WTC11 (cell line): Measurements from ENCODE around the gene EPN3.

ENCODE experiments used
- CBFB ChIP-seq: sonication (generic); formaldehyde crosslinking; IDR thresholded peaks from 2 replicates; pipeline ENCODE4 v1.8.1; 2022; ENCODE audit warnings: mild to moderate bottlenecking, low read depth, missing genetic modification reagents
- CREB1 ChIP-seq: sonication (generic); formaldehyde crosslinking; IDR thresholded peaks from 2 replicates; pipeline ENCODE4 v1.8.0; 2023; ENCODE audit warnings: mild to moderate bottlenecking, missing genetic modification reagents
- E2F4 ChIP-seq: sonication (generic); formaldehyde crosslinking; IDR thresholded peaks from 2 replicates; pipeline ENCODE4 v1.8.1; 2022; ENCODE audit warnings: low read depth, mild to moderate bottlenecking, moderate library complexity, missing genetic modification reagents, borderline replicate concordance
- ETV6 ChIP-seq: sonication (generic); formaldehyde crosslinking; IDR thresholded peaks from 2 replicates; pipeline ENCODE4 v1.8.1; 2022; ENCODE audit warnings: mild to moderate bottlenecking, missing genetic modification reagents
- PREB ChIP-seq: sonication (generic); formaldehyde crosslinking; IDR thresholded peaks from 2 replicates; pipeline ENCODE4 v1.8.1; 2022; ENCODE audit warnings: mild to moderate bottlenecking, missing genetic modification reagents, moderate library complexity, borderline replicate concordance
- SMAD3 ChIP-seq: sonication (generic); formaldehyde crosslinking; IDR thresholded peaks from 2 replicates; pipeline ENCODE4 v1.8.0; 2022; ENCODE audit warnings: missing genetic modification reagents, mild to moderate bottlenecking, borderline replicate concordance
- SP1 ChIP-seq: sonication (generic); formaldehyde crosslinking; conservative IDR thresholded peaks from 2 replicates; pipeline ENCODE4 v1.8.1; 2022; ENCODE audit warnings: missing genetic modification reagents
- TEAD4 ChIP-seq: sonication (generic); formaldehyde crosslinking; IDR thresholded peaks from 2 replicates; pipeline ENCODE4 v1.8.0; 2022; ENCODE audit warnings: mild to moderate bottlenecking, missing genetic modification reagents
- ZNF232 ChIP-seq: sonication (generic); formaldehyde crosslinking; IDR thresholded peaks from 2 replicates; pipeline ENCODE4 v1.8.0; 2022; ENCODE audit warnings: mild to moderate bottlenecking, missing genetic modification reagents
- ZNF263 ChIP-seq: sonication (generic); formaldehyde crosslinking; IDR thresholded peaks from 2 replicates; pipeline ENCODE4 v1.8.1; 2022; ENCODE audit warnings: low read depth, mild to moderate bottlenecking, moderate library complexity, missing genetic modification reagents
- TF ChIP-seq, protein P1 (sequence below): sonication (generic); formaldehyde crosslinking; IDR thresholded peaks from 2 replicates; pipeline ENCODE4 v1.8.1; 2023; ENCODE audit warnings: mild to moderate bottlenecking, missing genetic modification reagents, moderate library complexity
- TF ChIP-seq, protein P2 (sequence below): fragments of 200-600 bp; IDR thresholded peaks from 2 replicates; pipeline ENCODE4 v1.8.0; 2022; ENCODE audit warnings: antibody characterized with exemption
- TF ChIP-seq, protein P3 (sequence below): sonication (generic); formaldehyde crosslinking; IDR thresholded peaks from 2 replicates; pipeline ENCODE4 v1.8.1; 2022; ENCODE audit warnings: mild to moderate bottlenecking, moderate library complexity, missing genetic modification reagents
- TF ChIP-seq, protein P4 (sequence below): sonication (generic); formaldehyde crosslinking; IDR thresholded peaks from 2 replicates; pipeline ENCODE4 v1.8.0; 2022; ENCODE audit warnings: mild to moderate bottlenecking, missing genetic modification reagents

GRCh38 chr17:50582741-50583140 lies 50.2 kb downstream of the EPN3 start:
- TF ChIP-seq, protein P1, sequence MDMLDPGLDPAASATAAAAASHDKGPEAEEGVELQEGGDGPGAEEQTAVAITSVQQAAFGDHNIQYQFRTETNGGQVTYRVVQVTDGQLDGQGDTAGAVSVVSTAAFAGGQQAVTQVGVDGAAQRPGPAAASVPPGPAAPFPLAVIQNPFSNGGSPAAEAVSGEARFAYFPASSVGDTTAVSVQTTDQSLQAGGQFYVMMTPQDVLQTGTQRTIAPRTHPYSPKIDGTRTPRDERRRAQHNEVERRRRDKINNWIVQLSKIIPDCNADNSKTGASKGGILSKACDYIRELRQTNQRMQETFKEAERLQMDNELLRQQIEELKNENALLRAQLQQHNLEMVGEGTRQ (CRISPR knock-in tag) = no peak
- TF ChIP-seq, protein P2, sequence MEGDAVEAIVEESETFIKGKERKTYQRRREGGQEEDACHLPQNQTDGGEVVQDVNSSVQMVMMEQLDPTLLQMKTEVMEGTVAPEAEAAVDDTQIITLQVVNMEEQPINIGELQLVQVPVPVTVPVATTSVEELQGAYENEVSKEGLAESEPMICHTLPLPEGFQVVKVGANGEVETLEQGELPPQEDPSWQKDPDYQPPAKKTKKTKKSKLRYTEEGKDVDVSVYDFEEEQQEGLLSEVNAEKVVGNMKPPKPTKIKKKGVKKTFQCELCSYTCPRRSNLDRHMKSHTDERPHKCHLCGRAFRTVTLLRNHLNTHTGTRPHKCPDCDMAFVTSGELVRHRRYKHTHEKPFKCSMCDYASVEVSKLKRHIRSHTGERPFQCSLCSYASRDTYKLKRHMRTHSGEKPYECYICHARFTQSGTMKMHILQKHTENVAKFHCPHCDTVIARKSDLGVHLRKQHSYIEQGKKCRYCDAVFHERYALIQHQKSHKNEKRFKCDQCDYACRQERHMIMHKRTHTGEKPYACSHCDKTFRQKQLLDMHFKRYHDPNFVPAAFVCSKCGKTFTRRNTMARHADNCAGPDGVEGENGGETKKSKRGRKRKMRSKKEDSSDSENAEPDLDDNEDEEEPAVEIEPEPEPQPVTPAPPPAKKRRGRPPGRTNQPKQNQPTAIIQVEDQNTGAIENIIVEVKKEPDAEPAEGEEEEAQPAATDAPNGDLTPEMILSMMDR = no peak
- TF ChIP-seq, protein P3, sequence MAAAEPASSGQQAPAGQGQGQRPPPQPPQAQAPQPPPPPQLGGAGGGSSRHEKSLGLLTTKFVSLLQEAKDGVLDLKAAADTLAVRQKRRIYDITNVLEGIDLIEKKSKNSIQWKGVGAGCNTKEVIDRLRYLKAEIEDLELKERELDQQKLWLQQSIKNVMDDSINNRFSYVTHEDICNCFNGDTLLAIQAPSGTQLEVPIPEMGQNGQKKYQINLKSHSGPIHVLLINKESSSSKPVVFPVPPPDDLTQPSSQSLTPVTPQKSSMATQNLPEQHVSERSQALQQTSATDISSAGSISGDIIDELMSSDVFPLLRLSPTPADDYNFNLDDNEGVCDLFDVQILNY (CRISPR knock-in tag) = no peak
- TF ChIP-seq, protein P4, sequence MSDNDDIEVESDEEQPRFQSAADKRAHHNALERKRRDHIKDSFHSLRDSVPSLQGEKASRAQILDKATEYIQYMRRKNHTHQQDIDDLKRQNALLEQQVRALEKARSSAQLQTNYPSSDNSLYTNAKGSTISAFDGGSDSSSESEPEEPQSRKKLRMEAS (CRISPR knock-in tag) = no peak
- TF ChIP-seq SP1 (CRISPR knock-in tag) (no peak), TEAD4 (CRISPR knock-in tag) (no peak), ETV6 (no peak), ZNF263 (no peak), CBFB (CRISPR knock-in tag) (no peak), CREB1 (CRISPR knock-in tag) (no peak), E2F4 (CRISPR knock-in tag) (no peak), PREB (CRISPR knock-in tag) (no peak), SMAD3 (CRISPR knock-in tag) (no peak), ZNF232 (no peak)
